ENCODE data around the gene NHLRC2. TPM values are rescaled to one million over a fixed set of nuclear protein-coding genes. Genes with fewer than 3 reads are reported as not detected.

The NHLRC2 gene
- total RNA-seq, 1 experiment from 2014 or later, result 30.9 TPM

GRCh38 chr10:113911839-113912238, 57.4 kb downstream of the NHLRC2 start:
- Histone ChIP-seq H4K8ac (replicated peaks; ENCODE audit: insufficient read length, low read depth, low read length) (no peak overlapping the region), H2BK120ac (ENCODE audit: low read depth, low read length, poor library complexity, severe bottlenecking) (no peak overlapping the region), H3K79me1 (ENCODE audit: insufficient read depth, low read depth, low read length, poor library complexity, severe bottlenecking) (no peaks in the 10 kb centered on the region), H3T11ph (ENCODE audit: low read length) (no peak overlapping the region), H3K23ac (ENCODE audit: insufficient read length, low read depth, low read length) (no peak overlapping the region), H4K20me1 (ENCODE audit: control insufficient read depth, insufficient read depth, insufficient read length) (no peaks in the 10 kb centered on the region), H3K14ac (ENCODE audit: insufficient read depth, low read length) (no peak overlapping the region), H3K79me2 (ENCODE audit: insufficient read depth, low read length) (no peaks in the 10 kb centered on the region), H3K4me2 (ENCODE audit: insufficient read depth, insufficient read length, low read length) (no peak overlapping the region), H2AK5ac (ENCODE audit: insufficient read length, low read length) (no peak overlapping the region), H2BK5ac (ENCODE audit: insufficient read length, low read length) (no peak overlapping the region), H3K9me3 (ENCODE audit: control insufficient read depth, low read depth, low read length) (no peaks in the 10 kb centered on the region), H2AFZ (ENCODE audit: low read length) (no peak overlapping the region), H3K4ac (ENCODE audit: low read depth, low read length) (no peak overlapping the region), H4K5ac (ENCODE audit: insufficient read length, low read depth, low read length) (no peak overlapping the region), H3K9ac (ENCODE audit: extremely low read depth, insufficient read length, low read length) (no peak overlapping the region), H3K4me1 (ENCODE audit: insufficient read depth, low read length) (no peaks in the 10 kb centered on the region), H4K91ac (ENCODE audit: insufficient read length, low read depth, low read length) (no peak overlapping the region), H2BK15ac (ENCODE audit: low read depth, low read length) (no peak overlapping the region), H3K27me3 (ENCODE audit: insufficient read depth, low read length) (no peaks in the 10 kb centered on the region), H3K27ac (ENCODE audit: insufficient read length, low read depth, low read length) (no peak overlapping the region), H2BK12ac (ENCODE audit: insufficient read length, low read depth, low read length) (no peak overlapping the region), H3K18ac (ENCODE audit: insufficient read length, low read depth, low read length) (no peak overlapping the region), H3K56ac (ENCODE audit: insufficient read length, low read depth, low read length) (no peak overlapping the region), H2BK20ac (ENCODE audit: low read depth, low read length, poor library complexity, severe bottlenecking) (no peak overlapping the region), H3K23me2 (ENCODE audit: insufficient read length, low read depth, low read length, poor library complexity, severe bottlenecking) (no peaks in the 10 kb centered on the region)
- TF ChIP-seq CTCF (conservative IDR thresholded peaks at IDR 0.05), result no peak
- peaks cover 0 to 19% (median 7%) of the 10 kb centered on the region in 3 experiments; a peak in 4 of 7 replicates for H3K36me3 Mint-ChIP-seq (ENCODE audit: insufficient read depth in 1 of 3, low read depth in 3 of 3)
- H3K27me3 Mint-ChIP-seq (ENCODE audit: low read depth), result no peaks in the 10 kb centered on the region
- no peak for DNase-seq
- H3K4me1 Mint-ChIP-seq, result no peaks in the 10 kb centered on the region
- 100% methylated on average over 3 of the region's 6 CpGs for WGBS (ENCODE audit: extremely low coverage, insufficient read length, low lambda C conversion rate)
- H3K4me3 Mint-ChIP-seq, result no peak overlapping the region
- H3K9me3 Mint-ChIP-seq, result no peaks in the 10 kb centered on the region
- no peak overlapping the region for H3K27ac Mint-ChIP-seq
